AG04450 (cell line): Measurements from ENCODE around the gene SLC1A5. TPM values are rescaled to one million over a fixed set of nuclear protein-coding genes. Genes with fewer than 3 reads are reported as not detected.

Experiments
- CTCF ChIA-PET: fragments of 300-600, 350-600 bp; formaldehyde crosslinking; extraction: SDS; loops from one replicate; lab custom pipeline; 2022; ENCODE audit warnings: antibody characterized with exemption, inconsistent platforms; lab: Charles Lee
- POLR2A ChIA-PET: fragments of 350-600 bp; formaldehyde crosslinking; extraction: SDS; loops from one replicate; lab custom pipeline; 2021; ENCODE audit warnings: antibody characterized with exemption, inconsistent platforms; lab: Yijun Ruan, JAX
- DNase-seq: peaks from one replicate; pipeline ENCODE4 v3.0.0-alpha.2; 2011; ENCODE audit warnings: low read depth, low spot score
- H3K27ac ChIP-seq: one replicate; pipeline ENCODE4 v1.5.1; 2012; ENCODE audit warnings: low read depth, low read length, control low read depth
- H3K27me3 ChIP-seq: one replicate; pipeline ENCODE4 v1.6.0; 2012; ENCODE audit warnings: low read length; ENCODE audit not compliant: control insufficient read depth, insufficient read depth
- H3K4me3 ChIP-seq: 2 replicates; pipeline ENCODE4 v1.5.1; 2011; ENCODE audit warnings: mild to moderate bottlenecking, low read depth, low read length, control low read depth
- H3K9me3 ChIP-seq: 2 replicates; pipeline ENCODE4 v1.5.1; 2012; ENCODE audit warnings: low read length; ENCODE audit not compliant: control insufficient read depth, insufficient read depth
- polyA plus RNA-seq: library from polyadenylated mRNA; depleted of rRNA; stranded (reverse); fragments of >200 nt; gene quantifications from 2 replicates; pipeline ENCODE4 v1.2.3, GENCODE V29; 2011; rRNA removed
- small RNA-seq: library from RNA; depleted of rRNA; stranded (forward); fragments of <200 nt; gene quantifications from one replicate; pipeline ENCODE3, GENCODE V24; 2012; ENCODE audit warnings: low read depth; ENCODE audit not compliant: insufficient read length
- TF ChIP-seq, protein P1 (sequence below): IDR thresholded peaks from 2 replicates; pipeline ENCODE4 v1.5.1; 2011; ENCODE audit warnings: low read depth, low read length, control low read depth, inconsistent platforms

Gene SLC1A5
- polyA plus RNA-seq, 1 experiment: 314 TPM

- Histone ChIP-seq H3K27me3 (no peaks in the 10 kb centered on the region), H3K27ac (no peak overlapping the region), H3K9me3 (no peaks in the 10 kb centered on the region; the same call in 1 of the 2 replicates), H3K4me3 (no peak overlapping the region)
- TF ChIP-seq, protein P1, sequence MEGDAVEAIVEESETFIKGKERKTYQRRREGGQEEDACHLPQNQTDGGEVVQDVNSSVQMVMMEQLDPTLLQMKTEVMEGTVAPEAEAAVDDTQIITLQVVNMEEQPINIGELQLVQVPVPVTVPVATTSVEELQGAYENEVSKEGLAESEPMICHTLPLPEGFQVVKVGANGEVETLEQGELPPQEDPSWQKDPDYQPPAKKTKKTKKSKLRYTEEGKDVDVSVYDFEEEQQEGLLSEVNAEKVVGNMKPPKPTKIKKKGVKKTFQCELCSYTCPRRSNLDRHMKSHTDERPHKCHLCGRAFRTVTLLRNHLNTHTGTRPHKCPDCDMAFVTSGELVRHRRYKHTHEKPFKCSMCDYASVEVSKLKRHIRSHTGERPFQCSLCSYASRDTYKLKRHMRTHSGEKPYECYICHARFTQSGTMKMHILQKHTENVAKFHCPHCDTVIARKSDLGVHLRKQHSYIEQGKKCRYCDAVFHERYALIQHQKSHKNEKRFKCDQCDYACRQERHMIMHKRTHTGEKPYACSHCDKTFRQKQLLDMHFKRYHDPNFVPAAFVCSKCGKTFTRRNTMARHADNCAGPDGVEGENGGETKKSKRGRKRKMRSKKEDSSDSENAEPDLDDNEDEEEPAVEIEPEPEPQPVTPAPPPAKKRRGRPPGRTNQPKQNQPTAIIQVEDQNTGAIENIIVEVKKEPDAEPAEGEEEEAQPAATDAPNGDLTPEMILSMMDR: no peak
- CTCF ChIA-PET: interaction anchor here (0.6 kb wide), 1 partner anchor 230 kb away, joined by 3 read pairs; no protein-coding TSS in a partner anchor
- DNase-seq: no peak
- POLR2A ChIA-PET: no interaction called here
Measured at GRCh38 chr19:46725036-46725820, 63.2 kb downstream of the SLC1A5 start.

Small RNA genes within 50 kb of the gene (small RNA-seq; reads per million reads assigned to genes)
- gene AC008622.3 (not detected), gene HNRNPMP2 (not detected), gene RF00019 (not detected)

Other genes with a start within 250 kb of the SLC1A5 start
- 547 and 744 TPM in 2 replicates for gene CALM3, start 187.3 kb downstream of the SLC1A5 start, polyA plus RNA-seq
- gene PTGIR, start 163.5 kb downstream of the SLC1A5 start, polyA plus RNA-seq: 2.4 and 4.2 TPM in 2 replicates
- not detected in 2 replicates for gene GNG8, start 152.4 kb downstream of the SLC1A5 start, polyA plus RNA-seq
- 6.1 and 6.9 TPM in 2 replicates for gene DACT3, start 127.4 kb downstream of the SLC1A5 start, polyA plus RNA-seq
- 6.7 and 10.3 TPM in 2 replicates for gene PRKD2, start 71.5 kb downstream of the SLC1A5 start, polyA plus RNA-seq
- gene FKRP, start 42.5 kb downstream of the SLC1A5 start, polyA plus RNA-seq: 12.1 and 12.6 TPM in 2 replicates
- gene STRN4, start 42.1 kb downstream of the SLC1A5 start, polyA plus RNA-seq: 48.1 and 59.3 TPM in 2 replicates
- 148 and 162 TPM in 2 replicates for gene AP2S1, start 62.3 kb upstream of the SLC1A5 start, polyA plus RNA-seq
- 28.0 and 28.7 TPM in 2 replicates for gene ARHGAP35, start 72.4 kb upstream of the SLC1A5 start, polyA plus RNA-seq
- 0.30 and 0.36 TPM in 2 replicates for gene NPAS1, start 231.2 kb upstream of the SLC1A5 start, polyA plus RNA-seq